ENCODE results near the gene METRN. TPM values are rescaled to one million over a fixed set of nuclear protein-coding genes. Genes with fewer than 3 reads are reported as not detected.

METRN gene
- total and polyA plus RNA-seq, 12 donors = 51.4 to 103 (median 60.5) TPM

- WGBS, 2 donors = 62 to 67% methylated on average over 7 of the region's 7 CpGs
- peaks cover 51 to 97% (median 93%) of the 10 kb centered on the region in 7 donors for H3K27me3 ChIP-seq
Measured at GRCh38 chr16:704047-704446, 10.9 kb upstream of the METRN start.

GRCh38 chr16:704552-705380 is 10.2 kb upstream of the METRN start:
- TF ChIP-seq CTCF (IDR thresholded peaks at IDR 0.05) = no peak
- Histone ChIP-seq H3K27me3 (peaks cover 51 to 97% (median 92%) of the 10 kb centered on the region in 7 donors), H3K4me3 (no peak overlapping the region), H3K36me3 (no peaks in the 10 kb centered on the region), H3K4me1 (peaks cover 0 to 19% (median 8%) of the 10 kb centered on the region in 9 donors), H3K27ac (no peak overlapping the region), H3K9me3 (no peaks in the 10 kb centered on the region)
- WGBS, 2 donors = 10 to 13% methylated on average over 48 to 50 of the region's 50 CpGs
- DNase-seq (no peak), ATAC-seq (no peak)
- intact Hi-C loops (cut with DNase I) = no loop called here

More at GRCh38 chr16:704047-704446, 10.9 kb upstream of the METRN start:
- no peak overlapping the region for H3K27ac ChIP-seq
- intact Hi-C loops (cut with DNase I) = no loop called here
- H3K9me3 ChIP-seq = no peaks in the 10 kb centered on the region
- H3K4me3 ChIP-seq = no peak overlapping the region
- no peaks in the 10 kb centered on the region for H3K36me3 ChIP-seq
- no peak for TF ChIP-seq CTCF (IDR thresholded peaks at IDR 0.05)
- ATAC-seq (no peak), DNase-seq (no peak)
- H3K4me1 ChIP-seq = peaks cover 0 to 17% (median 7%) of the 10 kb centered on the region in 9 donors

GRCh38 chr16:705431-706188 is 9.3 kb upstream of the METRN start, which contains the start of gene FBXL16:
Gene FBXL16 (minus strand): TSS chr16:705801. CDS start chr16:697405, 8,396 bp downstream.
- Histone ChIP-seq H3K9me3 (no peaks in the 10 kb centered on the region), H3K36me3 (no peaks in the 10 kb centered on the region), H3K27me3 (peaks cover 46 to 97% (median 92%) of the 10 kb centered on the region in 7 donors), H3K4me3 (peak within 1 kb of the TSS in 3 of 10 donors; percentile 19 to 26 (median 22)), H3K4me1 (peaks cover 0 to 22% (median 14%) of the 10 kb centered on the region in 9 donors), H3K27ac (no peak within 1 kb of the TSS)
- intact Hi-C loops (cut with DNase I) = no loop called here
- no peak for DNase-seq
- no peak for ATAC-seq
- no peak for TF ChIP-seq CTCF (IDR thresholded peaks at IDR 0.05)
- 1% methylated on average over 42 to 112 of the region's 115 CpGs for WGBS, 2 donors
